Measurements from ENCODE around the gene KLK13.
A peak's percentile ranks its signal among the peaks of the same experiment; 100 is the strongest.

Gene KLK13

DNA sequence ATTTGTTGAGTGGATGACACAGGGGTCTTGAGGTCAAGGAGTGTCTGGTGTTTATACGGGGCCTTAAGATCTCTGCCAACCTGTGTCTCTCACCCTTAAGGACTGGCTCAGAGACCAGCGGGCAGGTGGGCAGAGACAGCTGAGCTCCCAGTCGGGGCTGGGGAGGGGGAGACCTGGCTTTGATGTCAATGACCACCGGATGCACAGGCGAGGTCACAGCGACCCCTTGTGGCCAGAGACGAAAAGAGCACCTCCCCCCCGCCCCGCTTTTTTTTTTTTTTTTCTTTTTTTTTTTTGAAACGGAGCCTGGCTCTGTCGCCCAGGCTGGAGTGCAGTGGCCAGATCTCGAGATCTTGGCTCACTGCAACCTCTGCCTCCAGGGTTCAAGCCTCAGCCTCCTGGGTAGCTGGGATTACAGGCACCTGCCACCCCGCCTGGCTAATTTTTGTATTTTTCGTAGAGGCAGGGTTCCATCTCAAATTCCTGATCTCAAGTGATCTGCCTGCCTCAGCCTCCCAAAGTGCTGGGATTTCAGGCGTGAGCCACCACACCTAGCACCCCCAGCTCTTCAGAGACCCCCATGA, 29.9 kb upstream of the KLK13 start:
- TF ChIP-seq EZH2phosphoT487 (IDR thresholded peaks at IDR 0.05; ENCODE audit: low read depth): no peak
- TF ChIP-seq, protein P1, sequence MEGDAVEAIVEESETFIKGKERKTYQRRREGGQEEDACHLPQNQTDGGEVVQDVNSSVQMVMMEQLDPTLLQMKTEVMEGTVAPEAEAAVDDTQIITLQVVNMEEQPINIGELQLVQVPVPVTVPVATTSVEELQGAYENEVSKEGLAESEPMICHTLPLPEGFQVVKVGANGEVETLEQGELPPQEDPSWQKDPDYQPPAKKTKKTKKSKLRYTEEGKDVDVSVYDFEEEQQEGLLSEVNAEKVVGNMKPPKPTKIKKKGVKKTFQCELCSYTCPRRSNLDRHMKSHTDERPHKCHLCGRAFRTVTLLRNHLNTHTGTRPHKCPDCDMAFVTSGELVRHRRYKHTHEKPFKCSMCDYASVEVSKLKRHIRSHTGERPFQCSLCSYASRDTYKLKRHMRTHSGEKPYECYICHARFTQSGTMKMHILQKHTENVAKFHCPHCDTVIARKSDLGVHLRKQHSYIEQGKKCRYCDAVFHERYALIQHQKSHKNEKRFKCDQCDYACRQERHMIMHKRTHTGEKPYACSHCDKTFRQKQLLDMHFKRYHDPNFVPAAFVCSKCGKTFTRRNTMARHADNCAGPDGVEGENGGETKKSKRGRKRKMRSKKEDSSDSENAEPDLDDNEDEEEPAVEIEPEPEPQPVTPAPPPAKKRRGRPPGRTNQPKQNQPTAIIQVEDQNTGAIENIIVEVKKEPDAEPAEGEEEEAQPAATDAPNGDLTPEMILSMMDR (IDR thresholded peaks at IDR 0.05; ENCODE audit: low read depth, low read length): peak; percentile 72
- Histone ChIP-seq H3K4me3 (ENCODE audit: low read length) (no peak overlapping the region), H3K27me3 (ENCODE audit: low read depth, low read length) (no peaks in the 10 kb centered on the region), H3K79me2 (ENCODE audit: low read length) (no peaks in the 10 kb centered on the region), H2AFZ (ENCODE audit: low read depth, low read length) (no peak overlapping the region), H3K27ac (ENCODE audit: low read length) (no peak overlapping the region), H4K20me1 (ENCODE audit: insufficient read depth, low read length) (peaks cover 11% of the 10 kb centered on the region), H3K4me2 (ENCODE audit: low read length) (no peak overlapping the region), H3K9me3 (ENCODE audit: insufficient read depth, low read length) (no peaks in the 10 kb centered on the region), H3K36me3 (replicated peaks; ENCODE audit: low read depth, low read length) (peaks cover 8% of the 10 kb centered on the region), H3K9ac (ENCODE audit: low read length) (no peak overlapping the region), H3K4me1 (ENCODE audit: low read length) (no peaks in the 10 kb centered on the region)

- Histone ChIP-seq H3K4me3 (ENCODE audit: low read length) (no peak overlapping the region), H3K4me1 (ENCODE audit: low read length) (no peaks in the 10 kb centered on the region), H3K4me2 (ENCODE audit: low read length) (no peak overlapping the region), H3K9me3 (ENCODE audit: insufficient read depth, low read length) (no peaks in the 10 kb centered on the region), H3K79me2 (ENCODE audit: low read length) (no peaks in the 10 kb centered on the region), H4K20me1 (ENCODE audit: insufficient read depth, low read length) (peaks cover 11% of the 10 kb centered on the region), H3K27me3 (ENCODE audit: low read depth, low read length) (no peaks in the 10 kb centered on the region), H2AFZ (ENCODE audit: low read depth, low read length) (no peak overlapping the region), H3K9ac (ENCODE audit: low read length) (no peak overlapping the region), H3K27ac (ENCODE audit: low read length) (no peak overlapping the region), H3K36me3 (replicated peaks; ENCODE audit: low read depth, low read length) (peaks cover 8% of the 10 kb centered on the region)
- TF ChIP-seq, protein P1 (IDR thresholded peaks at IDR 0.05; ENCODE audit: low read depth, low read length): no peak
- no peak for TF ChIP-seq EZH2phosphoT487 (IDR thresholded peaks at IDR 0.05; ENCODE audit: low read depth)
These were observed 28.8 kb upstream of the KLK13 start for GRCh38 chr19:51093510-51094345.

DNA sequence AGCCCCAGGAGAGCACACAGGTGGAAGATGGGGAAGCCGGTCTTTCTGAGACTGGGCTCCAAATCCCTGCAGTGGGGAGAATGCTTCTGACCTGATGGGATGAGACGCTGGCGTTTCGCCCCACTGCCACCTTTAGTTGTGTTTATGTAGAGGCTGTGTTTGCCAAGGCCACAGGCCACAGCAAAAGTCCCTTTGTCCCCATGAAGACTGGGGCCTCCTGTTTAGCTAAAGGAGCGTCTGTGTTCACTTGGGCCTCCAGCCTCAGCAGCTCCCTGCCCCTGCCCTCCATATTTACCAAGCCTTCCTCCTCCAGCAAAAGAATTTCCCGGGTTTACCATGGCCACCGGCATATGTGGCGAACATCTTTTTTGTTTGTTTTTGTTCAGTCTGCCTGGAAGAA, 28.2 kb upstream of the KLK13 start:
- Histone ChIP-seq H2AFZ (ENCODE audit: low read depth, low read length) (no peak overlapping the region), H3K4me3 (ENCODE audit: low read length) (no peak overlapping the region), H3K9me3 (ENCODE audit: insufficient read depth, low read length) (no peaks in the 10 kb centered on the region), H3K27me3 (ENCODE audit: low read depth, low read length) (no peaks in the 10 kb centered on the region), H3K4me2 (ENCODE audit: low read length) (no peak overlapping the region), H3K9ac (ENCODE audit: low read length) (no peak overlapping the region), H3K79me2 (ENCODE audit: low read length) (no peaks in the 10 kb centered on the region), H3K4me1 (ENCODE audit: low read length) (no peaks in the 10 kb centered on the region), H4K20me1 (ENCODE audit: insufficient read depth, low read length) (peaks cover 11% of the 10 kb centered on the region), H3K27ac (ENCODE audit: low read length) (no peak overlapping the region), H3K36me3 (replicated peaks; ENCODE audit: low read depth, low read length) (peaks cover 8% of the 10 kb centered on the region)
- TF ChIP-seq EZH2phosphoT487 (IDR thresholded peaks at IDR 0.05; ENCODE audit: low read depth): no peak

DNA sequence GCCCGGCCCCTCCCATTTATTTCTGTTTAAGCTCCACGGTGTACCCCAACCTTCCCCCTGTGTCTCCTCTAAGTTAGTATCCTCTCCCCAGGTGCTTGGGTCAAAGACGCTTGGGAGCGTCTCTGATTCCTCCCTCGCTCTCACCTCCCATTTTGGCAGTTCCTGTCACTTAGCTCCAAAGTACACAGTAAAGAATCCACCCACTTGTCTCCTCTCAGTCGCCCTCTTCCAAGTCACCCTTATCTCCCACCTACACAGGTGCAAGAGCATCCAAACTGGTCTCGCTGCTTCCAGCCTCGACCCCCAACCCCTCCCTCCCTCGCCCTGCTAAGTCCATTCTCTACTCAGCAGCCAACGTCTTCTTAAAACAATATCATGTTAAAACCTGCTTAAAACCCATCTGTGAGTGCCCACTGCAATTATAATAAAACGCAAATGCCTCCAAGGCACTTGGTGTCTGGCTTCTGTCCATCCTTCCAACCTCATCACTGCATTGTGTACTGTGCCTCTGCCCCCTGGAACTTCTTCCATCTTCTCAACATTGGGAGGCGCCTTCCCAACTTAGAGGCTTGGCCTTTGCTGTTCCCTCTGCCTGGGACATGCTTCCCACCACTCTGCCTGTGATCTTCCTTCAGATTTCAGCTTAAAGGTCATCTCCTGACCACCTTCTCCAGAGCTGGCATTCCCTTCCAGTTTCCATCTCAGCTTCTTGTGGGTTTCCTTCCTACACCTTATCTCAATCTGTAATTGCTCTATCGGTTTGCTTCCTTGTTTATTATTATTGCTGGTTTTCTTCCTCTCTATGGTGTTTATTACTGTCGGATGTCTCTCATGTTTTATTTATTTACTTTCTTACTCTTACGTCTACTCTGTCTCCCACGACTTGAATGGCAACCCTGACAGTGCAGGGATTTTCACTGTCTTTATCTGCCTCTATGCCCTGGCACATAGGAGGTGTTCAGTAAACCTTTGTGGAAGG, 27.3 kb upstream of the KLK13 start:
- peaks cover 11% of the 10 kb centered on the region for H4K20me1 ChIP-seq (ENCODE audit: insufficient read depth, low read length)

More for the DNA sequence above, 27.3 kb upstream of the KLK13 start:
- no peak overlapping the region for H3K4me3 ChIP-seq (ENCODE audit: low read length)
- TF ChIP-seq, protein P1 (IDR thresholded peaks at IDR 0.05; ENCODE audit: low read depth, low read length): no peak
- no peak for TF ChIP-seq EZH2phosphoT487 (IDR thresholded peaks at IDR 0.05; ENCODE audit: low read depth)
- H3K36me3 ChIP-seq (replicated peaks; ENCODE audit: low read depth, low read length): peaks cover 4% of the 10 kb centered on the region
- no peak overlapping the region for H3K27ac ChIP-seq (ENCODE audit: low read length)
- no peaks in the 10 kb centered on the region for H3K9me3 ChIP-seq (ENCODE audit: insufficient read depth, low read length)
- no peak overlapping the region for H3K4me2 ChIP-seq (ENCODE audit: low read length)
- no peak overlapping the region for H2AFZ ChIP-seq (ENCODE audit: low read depth, low read length)
- no peaks in the 10 kb centered on the region for H3K79me2 ChIP-seq (ENCODE audit: low read length)
- H3K9ac ChIP-seq (ENCODE audit: low read length): no peak overlapping the region
- no peaks in the 10 kb centered on the region for H3K27me3 ChIP-seq (ENCODE audit: low read depth, low read length)
- no peaks in the 10 kb centered on the region for H3K4me1 ChIP-seq (ENCODE audit: low read length)
